22Rv1 (cell line): ENCODE results near the gene RBM15B.

Source experiments
- H3K27ac ChIP-seq: fragments of 450-650 bp; 2 replicates; pipeline ENCODE4 v1.5.1; 2017
- ZFX ChIP-seq: fragments of 450-650 bp; IDR thresholded peaks from 2 replicates; pipeline ENCODE4 v1.6.1; 2017; ENCODE audit warnings: antibody characterized with exemption, borderline replicate concordance
- TF ChIP-seq, protein P1 (sequence below): fragments of 450-650 bp; IDR thresholded peaks from 2 replicates; pipeline ENCODE4 v1.5.1; 2017; ENCODE audit warnings: mild to moderate bottlenecking

RBM15B gene

DNA sequence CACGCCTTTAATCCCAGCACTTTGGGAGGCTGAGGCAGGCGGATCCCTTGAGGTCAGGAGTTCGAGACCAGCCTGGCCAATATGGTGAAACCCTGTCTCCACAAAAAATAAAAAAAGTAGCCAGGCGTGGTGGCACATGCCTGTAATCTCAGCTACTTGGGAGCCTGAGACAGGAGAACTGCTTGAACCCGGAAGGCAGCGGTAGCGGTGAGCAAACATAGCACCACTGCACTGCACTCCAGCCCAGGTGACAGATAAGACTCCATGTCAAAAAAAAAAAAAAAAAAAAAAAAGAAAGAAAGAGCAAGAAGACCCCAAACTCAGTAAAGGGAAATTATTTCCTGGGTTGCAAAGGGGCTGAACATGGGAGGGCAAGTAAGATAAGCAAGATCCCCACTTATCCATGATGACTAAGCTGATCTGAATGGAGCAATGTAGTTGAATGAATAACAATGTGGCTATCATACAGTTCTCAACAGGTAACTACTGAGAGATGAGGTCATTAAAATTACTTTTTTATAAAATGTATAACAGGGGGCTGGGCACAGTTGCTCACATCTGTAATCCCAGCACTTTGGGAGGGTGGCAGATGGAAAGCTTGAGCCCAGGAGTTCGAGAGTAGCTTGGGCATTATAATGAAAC lies 46.0 kb downstream of the RBM15B start:
- no peak for TF ChIP-seq ZFX
- TF ChIP-seq, protein P1, sequence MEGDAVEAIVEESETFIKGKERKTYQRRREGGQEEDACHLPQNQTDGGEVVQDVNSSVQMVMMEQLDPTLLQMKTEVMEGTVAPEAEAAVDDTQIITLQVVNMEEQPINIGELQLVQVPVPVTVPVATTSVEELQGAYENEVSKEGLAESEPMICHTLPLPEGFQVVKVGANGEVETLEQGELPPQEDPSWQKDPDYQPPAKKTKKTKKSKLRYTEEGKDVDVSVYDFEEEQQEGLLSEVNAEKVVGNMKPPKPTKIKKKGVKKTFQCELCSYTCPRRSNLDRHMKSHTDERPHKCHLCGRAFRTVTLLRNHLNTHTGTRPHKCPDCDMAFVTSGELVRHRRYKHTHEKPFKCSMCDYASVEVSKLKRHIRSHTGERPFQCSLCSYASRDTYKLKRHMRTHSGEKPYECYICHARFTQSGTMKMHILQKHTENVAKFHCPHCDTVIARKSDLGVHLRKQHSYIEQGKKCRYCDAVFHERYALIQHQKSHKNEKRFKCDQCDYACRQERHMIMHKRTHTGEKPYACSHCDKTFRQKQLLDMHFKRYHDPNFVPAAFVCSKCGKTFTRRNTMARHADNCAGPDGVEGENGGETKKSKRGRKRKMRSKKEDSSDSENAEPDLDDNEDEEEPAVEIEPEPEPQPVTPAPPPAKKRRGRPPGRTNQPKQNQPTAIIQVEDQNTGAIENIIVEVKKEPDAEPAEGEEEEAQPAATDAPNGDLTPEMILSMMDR: no peak
- H3K27ac ChIP-seq: no peak overlapping the region

DNA sequence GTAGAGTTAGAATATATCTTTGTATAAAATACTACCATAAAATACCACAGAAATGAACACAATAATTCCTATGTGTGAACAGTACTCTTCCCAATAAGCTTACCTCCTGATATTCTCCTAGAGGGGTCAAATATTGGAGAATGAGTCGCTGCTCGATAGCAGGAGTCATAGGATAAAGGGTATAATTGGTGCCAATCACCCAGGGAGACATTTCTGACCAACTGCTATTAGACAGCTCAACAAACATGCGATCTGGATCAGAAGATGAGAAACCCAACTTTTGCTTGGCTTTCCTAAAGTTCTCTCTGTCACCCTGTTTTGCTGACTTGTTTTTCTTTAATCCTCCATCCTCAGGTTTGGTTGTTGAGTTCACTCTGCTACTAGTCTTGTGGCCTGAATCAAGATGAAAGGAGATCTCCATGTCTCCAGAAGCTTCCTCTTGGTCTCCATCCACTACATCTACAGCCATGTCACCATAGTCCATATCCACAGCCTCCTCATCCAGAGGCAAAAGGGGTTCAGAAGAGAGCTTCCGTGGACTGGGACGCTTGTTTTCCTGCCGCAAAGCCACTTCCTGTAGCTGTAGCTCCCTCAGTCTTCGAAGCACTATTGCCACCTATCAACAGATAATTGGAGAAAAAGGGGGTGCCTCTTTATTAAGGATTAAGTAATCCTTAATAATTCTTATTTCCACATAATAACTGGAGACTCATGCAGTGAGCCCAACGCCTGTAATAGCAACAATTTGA lies 50.4 kb downstream of the RBM15B start:
- no peak overlapping the region for H3K27ac ChIP-seq
- TF ChIP-seq ZFX: no peak
- TF ChIP-seq, protein P1: no peak

DNA sequence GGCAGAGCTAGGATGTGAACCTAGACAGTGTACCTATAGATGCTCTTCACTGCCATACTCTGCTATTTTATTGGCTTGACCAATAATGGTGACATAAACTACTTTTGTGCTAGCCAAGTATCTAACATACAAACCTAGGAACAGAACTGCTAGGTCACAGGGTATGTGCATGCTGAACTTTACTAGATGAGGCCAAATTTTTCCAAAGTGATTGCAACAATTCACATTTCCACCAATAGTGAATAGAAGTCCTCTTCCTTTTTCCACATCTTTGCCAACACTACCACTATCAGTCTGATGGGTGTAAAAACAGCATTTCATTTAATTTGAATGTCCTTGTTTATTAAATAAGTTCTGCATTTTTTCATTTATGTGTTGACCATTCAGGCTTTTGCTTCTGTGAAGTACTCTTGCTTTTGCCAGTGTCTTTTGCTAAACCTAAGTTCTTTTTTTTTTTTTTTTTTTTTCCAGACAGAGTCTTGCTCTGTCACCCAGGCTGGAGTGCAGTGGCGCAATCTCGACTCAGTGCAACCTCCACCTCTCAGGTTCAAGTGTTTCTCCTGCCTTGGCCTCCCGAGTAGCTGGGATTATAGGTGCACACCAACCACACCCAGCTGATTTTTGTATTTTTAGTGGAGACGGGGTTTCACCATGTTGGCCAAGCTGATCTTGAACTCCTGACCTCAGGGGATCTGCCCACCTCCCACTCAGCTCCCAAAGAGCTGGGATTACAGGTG lies 54.6 kb downstream of the RBM15B start:
- no peak overlapping the region for H3K27ac ChIP-seq
- TF ChIP-seq, protein P1: no peak
- no peak for TF ChIP-seq ZFX
